Measurements from ENCODE around the gene MYO7B.

MYO7B gene

GRCh38 chr2:127575185-127575765, 39.8 kb downstream of the MYO7B start:
- DNase-seq, result peak in 1 of 2 donors; percentile 8

DNA sequence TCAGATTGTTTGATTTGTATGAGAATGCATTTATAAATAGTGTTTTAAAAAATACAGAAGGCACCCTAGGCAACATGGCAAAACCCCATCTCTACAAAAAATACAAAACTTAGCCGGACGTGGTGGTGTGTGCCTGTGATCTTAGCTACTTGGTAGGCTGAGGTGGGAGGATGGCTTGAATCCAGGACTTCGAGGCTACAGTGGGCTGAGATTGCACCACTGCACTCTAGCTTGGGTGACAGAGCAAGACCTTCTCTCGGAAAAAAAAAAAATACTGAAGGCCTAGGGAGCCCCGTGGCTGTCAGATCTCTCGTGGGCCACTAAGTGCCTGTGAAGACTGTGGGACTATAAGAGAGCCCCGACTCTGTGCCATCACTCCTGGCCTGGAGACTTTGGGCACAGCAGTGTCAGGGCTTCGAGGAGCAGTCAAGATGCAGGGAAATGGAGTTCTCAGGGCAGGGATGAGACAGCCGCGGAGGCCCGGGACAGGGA, 40.5 kb downstream of the MYO7B start:
- no peak for DNase-seq

GRCh38 chr2:127576433-127577207, 41.1 kb downstream of the MYO7B start:
- DNase-seq, result no peak

DNA sequence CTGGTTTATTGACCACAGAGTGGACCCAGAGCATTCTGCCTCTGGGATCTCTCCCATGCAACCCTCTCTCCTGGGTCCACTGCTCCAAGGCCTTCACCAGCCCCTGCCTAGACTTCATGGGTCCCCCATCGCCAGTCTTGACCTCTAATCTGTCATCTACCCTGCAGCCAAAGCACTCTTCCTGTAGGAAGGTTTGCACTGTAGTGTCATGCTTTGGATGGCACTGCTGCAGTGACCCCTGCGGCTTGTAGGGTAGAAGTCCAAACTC, 41.7 kb downstream of the MYO7B start:
- DNase-seq, result no peak

DNA sequence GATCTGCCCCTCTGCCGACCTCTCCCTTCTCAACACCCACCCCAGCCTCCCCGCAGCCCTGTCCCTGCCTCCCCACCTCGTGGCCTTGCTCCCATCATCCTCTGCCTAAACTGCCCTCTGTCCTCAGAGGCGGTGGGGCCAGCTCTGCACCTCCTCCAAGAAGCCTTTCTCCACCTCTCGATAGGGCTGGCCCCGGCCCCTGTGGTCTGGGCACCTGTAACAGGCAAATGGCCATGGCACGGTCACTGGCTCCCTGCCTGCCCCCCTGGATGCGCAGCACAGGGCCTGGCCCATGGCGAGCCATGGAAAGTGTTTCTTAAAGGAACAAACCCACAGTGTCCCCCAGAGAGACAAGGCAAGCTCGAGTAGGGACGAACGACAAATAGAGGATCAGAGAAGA, 42.0 kb downstream of the MYO7B start:
- DNase-seq, result no peak

GRCh38 chr2:127577973-127578372, 42.5 kb downstream of the MYO7B start:
- no peak for DNase-seq

GRCh38 chr2:127578411-127578810, 42.9 kb downstream of the MYO7B start:
- no peak for DNase-seq

GRCh38 chr2:127579231-127579630, 43.7 kb downstream of the MYO7B start:
- DNase-seq, result no peak

GRCh38 chr2:127580167-127581049, 44.9 kb downstream of the MYO7B start:
- no peak for DNase-seq

- DNase-seq, result no peak
These were observed 45.5 kb downstream of the MYO7B start for GRCh38 chr2:127581050-127581345.

- no peak for DNase-seq
These were observed 46.3 kb downstream of the MYO7B start for GRCh38 chr2:127581516-127582490.

DNA sequence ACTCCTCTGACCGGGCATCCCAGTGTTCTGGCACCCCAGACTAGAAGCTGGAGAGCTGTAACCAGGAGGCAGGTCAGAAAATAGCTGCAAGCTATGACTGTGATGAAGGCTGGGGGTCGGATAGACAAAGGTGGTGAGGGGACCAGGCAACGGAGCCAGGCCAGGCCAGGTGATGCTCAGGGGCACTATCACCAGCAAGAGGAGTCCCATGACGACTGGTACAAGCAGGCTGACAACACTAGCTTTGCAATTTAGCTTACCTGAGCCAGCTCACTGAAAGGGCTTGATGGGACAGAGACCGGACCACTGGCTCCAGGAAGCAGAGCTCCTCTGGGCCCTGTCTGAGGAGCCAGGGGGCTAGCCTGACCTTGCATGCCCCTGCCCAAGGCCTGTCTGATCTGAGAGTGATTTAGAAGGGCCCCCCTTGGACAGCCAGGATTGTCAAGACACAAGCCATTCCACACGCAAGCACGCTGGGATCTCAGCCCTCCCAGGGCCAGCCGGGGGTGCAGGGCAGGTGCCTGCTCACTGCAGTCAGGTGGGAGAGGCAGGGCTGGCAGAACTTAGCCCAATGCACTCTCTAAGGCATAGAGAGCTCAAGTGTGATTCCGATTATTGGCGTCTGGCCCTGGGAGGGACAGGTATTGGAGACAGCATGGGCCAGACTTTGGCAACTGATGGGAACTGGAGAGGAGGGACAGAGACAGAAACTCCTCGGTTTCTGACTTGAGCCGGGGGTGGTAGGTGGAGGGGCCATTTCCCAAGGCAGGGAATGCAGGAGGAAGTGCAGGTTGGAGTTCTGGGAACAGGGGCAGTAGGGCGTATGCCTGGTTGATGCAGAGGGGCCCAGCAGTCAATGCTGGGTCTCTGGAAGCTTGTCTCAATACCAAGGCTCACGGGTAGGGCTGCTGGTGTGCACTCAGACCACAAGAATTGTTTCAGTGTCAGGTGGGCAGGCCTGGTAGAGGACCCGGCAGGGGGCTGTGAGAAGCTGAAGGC, 47.7 kb downstream of the MYO7B start:
- DNase-seq, result no peak

DNA sequence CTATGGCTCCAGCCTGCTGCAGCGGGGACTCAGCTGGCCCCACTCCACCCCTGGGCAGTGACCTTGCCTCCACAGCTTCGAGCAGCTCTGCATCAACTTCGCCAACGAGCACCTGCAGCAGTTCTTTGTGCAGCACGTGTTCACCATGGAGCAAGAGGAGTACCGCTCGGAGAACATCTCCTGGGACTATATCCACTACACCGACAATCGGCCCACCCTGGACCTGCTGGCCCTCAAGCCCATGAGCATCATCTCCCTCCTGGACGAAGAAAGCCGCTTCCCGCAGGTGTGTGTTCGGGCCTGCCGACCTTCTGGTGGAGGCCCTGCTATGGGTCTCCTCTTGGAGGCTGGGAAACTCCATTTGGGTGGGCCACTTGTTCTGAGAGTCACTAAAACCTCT, 48.6 kb downstream of the MYO7B start:
- DNase-seq, result no peak

DNA sequence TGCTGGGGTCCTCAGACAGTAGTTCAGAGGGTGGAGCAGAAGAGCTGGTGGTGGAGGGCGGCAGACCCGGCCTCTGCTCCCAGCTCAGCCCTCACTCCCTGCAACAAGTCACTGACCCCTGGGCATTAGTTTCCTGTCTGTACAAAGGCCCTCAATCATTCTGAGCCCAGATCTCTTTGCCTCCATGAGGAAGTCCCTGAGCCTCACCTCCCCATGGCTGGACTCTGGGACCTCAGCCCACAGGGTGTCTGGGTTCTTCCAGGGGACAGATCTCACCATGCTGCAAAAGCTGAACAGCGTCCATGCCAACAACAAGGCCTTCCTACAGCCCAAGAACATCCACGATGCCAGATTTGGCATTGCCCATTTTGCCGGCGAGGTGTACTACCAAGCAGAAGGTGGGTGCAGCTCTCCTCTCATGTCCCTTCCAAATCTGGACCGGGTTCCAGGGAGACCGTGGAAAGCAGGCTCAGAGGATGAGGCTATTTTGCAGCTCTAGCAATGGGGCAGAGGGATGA, 49.1 kb downstream of the MYO7B start:
- no peak for DNase-seq

DNA sequence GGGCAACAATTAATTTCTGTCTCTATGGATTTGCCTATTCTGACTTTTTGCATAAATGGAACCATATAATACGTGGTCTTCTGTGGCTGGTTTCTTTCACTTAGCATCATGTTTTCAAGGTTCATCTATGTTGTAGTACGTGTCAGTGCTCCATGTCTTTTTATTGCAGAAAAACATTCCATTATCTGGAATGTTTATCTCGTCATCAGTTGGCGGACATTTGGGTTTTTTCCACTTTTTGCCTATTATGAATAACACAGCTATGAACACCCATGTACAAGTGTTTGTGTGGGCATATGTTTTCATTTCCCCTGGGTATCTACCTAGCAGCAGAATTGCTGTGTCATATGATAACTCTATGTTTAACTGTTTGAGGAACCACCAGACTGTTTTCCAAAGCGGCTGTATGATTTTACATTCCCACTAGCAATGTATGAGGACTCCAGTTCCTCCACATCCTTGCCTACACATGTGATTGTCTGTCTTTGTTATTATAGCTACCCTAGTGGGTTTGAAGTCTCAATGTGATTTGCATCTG, 49.9 kb downstream of the MYO7B start:
- DNase-seq, result no peak

DNA sequence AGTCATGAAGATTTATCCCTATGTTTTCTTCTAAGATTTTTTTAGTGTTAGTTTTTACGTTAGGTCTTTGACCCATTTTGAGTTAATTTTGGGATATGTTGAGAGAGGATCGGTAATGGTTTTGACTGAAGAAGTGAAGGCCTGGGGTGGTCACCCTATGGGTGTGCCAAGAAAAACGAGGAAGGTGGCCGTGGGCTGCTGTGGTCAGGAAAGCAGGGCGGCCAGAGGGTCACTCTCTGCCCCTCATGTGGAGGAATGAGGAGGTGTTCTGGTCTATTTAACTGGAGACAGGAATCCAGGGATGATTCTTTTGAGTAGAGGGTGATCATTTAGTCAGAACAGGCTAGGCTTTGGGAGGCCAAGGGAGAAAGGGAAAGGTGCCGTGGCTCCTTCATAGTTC, 50.7 kb downstream of the MYO7B start:
- DNase-seq, result no peak

- DNase-seq, result no peak
These were observed 51.3 kb downstream of the MYO7B start for GRCh38 chr2:127586746-127587295.

GRCh38 chr2:127588241-127588640, 52.8 kb downstream of the MYO7B start:
- no peak for DNase-seq

DNA sequence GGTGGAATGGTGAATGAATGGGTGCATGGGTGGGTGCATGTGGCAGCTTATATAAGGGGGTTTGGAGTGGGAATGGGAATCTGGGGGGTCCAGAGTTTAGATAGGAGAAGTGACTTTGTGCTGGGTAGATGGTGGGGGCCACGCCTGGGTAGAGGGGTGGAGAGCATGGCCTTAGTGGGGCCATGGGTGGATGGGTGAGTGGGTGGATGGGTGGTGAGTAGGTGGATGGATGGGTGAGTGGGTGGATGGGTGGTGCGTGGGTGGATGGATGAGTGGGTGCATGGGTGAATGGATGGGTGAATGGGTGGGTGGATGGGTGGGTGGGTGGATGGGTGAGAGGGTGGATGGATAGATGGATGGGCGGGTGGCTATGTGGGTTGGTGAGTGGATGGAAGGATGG, 53.9 kb downstream of the MYO7B start:
- DNase-seq, result no peak

DNA sequence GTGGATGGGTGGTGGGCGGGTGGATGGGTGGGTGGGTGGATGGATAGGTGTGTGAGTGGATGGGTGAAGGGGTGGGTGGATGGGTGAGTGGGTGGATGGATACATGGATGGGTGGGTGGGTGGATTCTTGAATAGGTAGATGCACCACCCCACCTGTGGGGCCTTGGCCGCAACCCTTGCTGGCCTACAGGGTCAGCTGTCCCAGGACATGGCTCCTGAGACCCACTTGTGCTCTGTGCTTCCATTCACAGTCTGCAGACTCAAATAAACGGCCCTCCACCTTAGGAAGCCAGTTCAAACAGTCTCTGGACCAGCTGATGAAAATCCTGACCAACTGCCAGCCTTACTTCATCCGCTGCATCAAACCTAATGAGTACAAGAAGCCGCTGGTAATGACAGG, 54.4 kb downstream of the MYO7B start:
- no peak for DNase-seq

Measured in bone marrow (tissue), 2 donors.